ENCODE results near the gene GSTM3. TPM values are rescaled to one million over a fixed set of nuclear protein-coding genes. Genes with fewer than 3 reads are reported as not detected.

The GSTM3 gene
- total RNA-seq, 1 experiment from 2014 or later = 2.2 TPM

DNA sequence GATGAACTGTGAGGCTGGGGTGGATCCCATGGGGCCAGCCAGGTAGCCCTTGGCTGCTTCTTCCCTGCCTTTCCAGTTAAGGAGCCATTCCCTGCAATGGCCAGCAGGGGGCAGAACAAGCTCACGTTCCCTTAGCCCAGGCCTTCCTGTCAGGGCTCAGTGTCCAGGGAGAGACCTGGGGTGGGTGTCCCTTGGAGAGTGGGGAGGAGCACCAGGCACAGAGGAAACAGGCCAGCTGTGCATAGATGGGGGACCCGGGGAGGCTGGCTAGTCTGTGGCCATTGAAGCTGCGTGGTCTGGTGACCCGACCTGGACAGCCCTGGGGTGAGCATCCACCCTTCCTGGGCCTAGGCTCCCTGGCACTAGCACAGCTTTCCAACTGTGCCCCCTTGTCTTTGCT lies 36.1 kb upstream of the GSTM3 start:
- H3K27ac Mint-ChIP-seq = no peak overlapping the region
- H3K4me3 Mint-ChIP-seq = no peak overlapping the region
- H3K27me3 Mint-ChIP-seq (ENCODE audit: low read depth) = peaks cover 9% of the 10 kb centered on the region
- peaks cover 5% of the 10 kb centered on the region for H3K4me1 Mint-ChIP-seq
- CTCF ChIA-PET = interaction anchor here (0.6 to 17.4 kb wide), 40 partner anchors 9 to 289 kb away, joined by 3 to 341 read pairs (median 4); partner anchors contain the start of genes AHCYL1, CSF1, GNAI3 and STRIP1
- TF ChIP-seq SP1 (CRISPR knock-in tag; conservative IDR thresholded peaks at IDR 0.05) = 0 out of 2 replicates have a peak, but pooled peaks have one; percentile 22
- TF ChIP-seq, protein P1, sequence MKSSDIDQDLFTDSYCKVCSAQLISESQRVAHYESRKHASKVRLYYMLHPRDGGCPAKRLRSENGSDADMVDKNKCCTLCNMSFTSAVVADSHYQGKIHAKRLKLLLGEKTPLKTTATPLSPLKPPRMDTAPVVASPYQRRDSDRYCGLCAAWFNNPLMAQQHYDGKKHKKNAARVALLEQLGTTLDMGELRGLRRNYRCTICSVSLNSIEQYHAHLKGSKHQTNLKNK (CRISPR knock-in tag; IDR thresholded peaks at IDR 0.05) = no peak
- TF ChIP-seq, protein P2, sequence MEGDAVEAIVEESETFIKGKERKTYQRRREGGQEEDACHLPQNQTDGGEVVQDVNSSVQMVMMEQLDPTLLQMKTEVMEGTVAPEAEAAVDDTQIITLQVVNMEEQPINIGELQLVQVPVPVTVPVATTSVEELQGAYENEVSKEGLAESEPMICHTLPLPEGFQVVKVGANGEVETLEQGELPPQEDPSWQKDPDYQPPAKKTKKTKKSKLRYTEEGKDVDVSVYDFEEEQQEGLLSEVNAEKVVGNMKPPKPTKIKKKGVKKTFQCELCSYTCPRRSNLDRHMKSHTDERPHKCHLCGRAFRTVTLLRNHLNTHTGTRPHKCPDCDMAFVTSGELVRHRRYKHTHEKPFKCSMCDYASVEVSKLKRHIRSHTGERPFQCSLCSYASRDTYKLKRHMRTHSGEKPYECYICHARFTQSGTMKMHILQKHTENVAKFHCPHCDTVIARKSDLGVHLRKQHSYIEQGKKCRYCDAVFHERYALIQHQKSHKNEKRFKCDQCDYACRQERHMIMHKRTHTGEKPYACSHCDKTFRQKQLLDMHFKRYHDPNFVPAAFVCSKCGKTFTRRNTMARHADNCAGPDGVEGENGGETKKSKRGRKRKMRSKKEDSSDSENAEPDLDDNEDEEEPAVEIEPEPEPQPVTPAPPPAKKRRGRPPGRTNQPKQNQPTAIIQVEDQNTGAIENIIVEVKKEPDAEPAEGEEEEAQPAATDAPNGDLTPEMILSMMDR (IDR thresholded peaks at IDR 0.05) = peak; percentile 95
- no peak for TF ChIP-seq ZNF671 (CRISPR knock-in tag; IDR thresholded peaks at IDR 0.05)
- no peak for TF ChIP-seq JAZF1 (CRISPR knock-in tag; IDR thresholded peaks at IDR 0.05)
- TF ChIP-seq, protein P3, sequence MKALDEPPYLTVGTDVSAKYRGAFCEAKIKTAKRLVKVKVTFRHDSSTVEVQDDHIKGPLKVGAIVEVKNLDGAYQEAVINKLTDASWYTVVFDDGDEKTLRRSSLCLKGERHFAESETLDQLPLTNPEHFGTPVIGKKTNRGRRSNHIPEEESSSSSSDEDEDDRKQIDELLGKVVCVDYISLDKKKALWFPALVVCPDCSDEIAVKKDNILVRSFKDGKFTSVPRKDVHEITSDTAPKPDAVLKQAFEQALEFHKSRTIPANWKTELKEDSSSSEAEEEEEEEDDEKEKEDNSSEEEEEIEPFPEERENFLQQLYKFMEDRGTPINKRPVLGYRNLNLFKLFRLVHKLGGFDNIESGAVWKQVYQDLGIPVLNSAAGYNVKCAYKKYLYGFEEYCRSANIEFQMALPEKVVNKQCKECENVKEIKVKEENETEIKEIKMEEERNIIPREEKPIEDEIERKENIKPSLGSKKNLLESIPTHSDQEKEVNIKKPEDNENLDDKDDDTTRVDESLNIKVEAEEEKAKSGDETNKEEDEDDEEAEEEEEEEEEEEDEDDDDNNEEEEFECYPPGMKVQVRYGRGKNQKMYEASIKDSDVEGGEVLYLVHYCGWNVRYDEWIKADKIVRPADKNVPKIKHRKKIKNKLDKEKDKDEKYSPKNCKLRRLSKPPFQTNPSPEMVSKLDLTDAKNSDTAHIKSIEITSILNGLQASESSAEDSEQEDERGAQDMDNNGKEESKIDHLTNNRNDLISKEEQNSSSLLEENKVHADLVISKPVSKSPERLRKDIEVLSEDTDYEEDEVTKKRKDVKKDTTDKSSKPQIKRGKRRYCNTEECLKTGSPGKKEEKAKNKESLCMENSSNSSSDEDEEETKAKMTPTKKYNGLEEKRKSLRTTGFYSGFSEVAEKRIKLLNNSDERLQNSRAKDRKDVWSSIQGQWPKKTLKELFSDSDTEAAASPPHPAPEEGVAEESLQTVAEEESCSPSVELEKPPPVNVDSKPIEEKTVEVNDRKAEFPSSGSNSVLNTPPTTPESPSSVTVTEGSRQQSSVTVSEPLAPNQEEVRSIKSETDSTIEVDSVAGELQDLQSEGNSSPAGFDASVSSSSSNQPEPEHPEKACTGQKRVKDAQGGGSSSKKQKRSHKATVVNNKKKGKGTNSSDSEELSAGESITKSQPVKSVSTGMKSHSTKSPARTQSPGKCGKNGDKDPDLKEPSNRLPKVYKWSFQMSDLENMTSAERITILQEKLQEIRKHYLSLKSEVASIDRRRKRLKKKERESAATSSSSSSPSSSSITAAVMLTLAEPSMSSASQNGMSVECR (CRISPR knock-in tag; IDR thresholded peaks at IDR 0.05; ENCODE audit: borderline replicate concordance) = no peak
- DNase-seq (ENCODE audit: low spot score) (peak; percentile 87), ATAC-seq (peak; percentile 88)
- peaks cover 25% of the 10 kb centered on the region for H3K9me3 Mint-ChIP-seq
- POLR2A ChIA-PET = interaction anchor here (1.9 kb wide), 1 partner anchor 207 kb away, joined by 9 read pairs; the partner anchor contains the start of gene AHCYL1
- H3K36me3 Mint-ChIP-seq = peaks cover 11% of the 10 kb centered on the region

DNA sequence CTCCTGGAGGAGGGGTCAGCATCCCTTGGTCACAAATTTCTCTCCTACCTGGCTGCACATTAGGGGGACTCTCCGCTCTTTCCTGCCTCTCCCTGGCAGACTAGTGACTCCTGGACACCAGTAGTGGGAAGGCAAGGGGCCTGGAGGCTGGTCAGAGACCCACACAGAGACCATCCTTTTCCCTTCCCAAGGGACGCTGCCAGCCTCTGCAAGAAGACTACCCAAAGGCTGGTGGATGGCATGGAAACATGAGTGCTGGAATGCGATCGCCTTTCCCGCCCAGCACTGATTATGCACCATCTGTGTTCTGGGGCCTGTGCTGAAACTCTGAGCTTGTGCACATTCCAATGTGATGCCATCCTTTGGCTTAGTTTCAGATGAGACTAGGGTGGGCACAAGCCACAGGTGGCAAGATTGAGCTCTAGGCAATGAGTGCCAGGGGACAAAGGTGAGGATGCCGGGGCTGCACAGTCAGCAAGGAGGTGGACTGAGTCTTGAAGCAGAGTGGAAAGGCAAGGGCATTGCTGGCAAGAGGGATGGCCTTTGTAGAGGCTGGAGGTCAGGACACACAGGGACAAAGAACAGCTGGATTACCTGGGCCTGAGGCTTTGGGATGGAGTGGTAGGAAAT lies 35.5 kb upstream of the GSTM3 start:
- CTCF ChIA-PET = interaction anchor here (0.6 to 17.4 kb wide), 40 partner anchors 10 to 289 kb away, joined by 3 to 341 read pairs (median 4); partner anchors contain the start of genes AHCYL1, CSF1, GNAI3 and STRIP1
- no peak overlapping the region for H3K27ac Mint-ChIP-seq
- peaks cover 9% of the 10 kb centered on the region for H3K27me3 Mint-ChIP-seq (ENCODE audit: low read depth)
- POLR2A ChIA-PET = interaction anchor here (1.9 kb wide), 1 partner anchor 208 kb away, joined by 9 read pairs; the partner anchor contains the start of gene AHCYL1
- no peak overlapping the region for H3K4me3 Mint-ChIP-seq
- peaks cover 5% of the 10 kb centered on the region for H3K4me1 Mint-ChIP-seq
- peaks cover 20% of the 10 kb centered on the region for H3K9me3 Mint-ChIP-seq
- peak; percentile 8 for DNase-seq (ENCODE audit: low spot score)
- H3K36me3 Mint-ChIP-seq = peaks cover 8% of the 10 kb centered on the region
- ATAC-seq = no peak
- TF ChIP-seq, protein P4, sequence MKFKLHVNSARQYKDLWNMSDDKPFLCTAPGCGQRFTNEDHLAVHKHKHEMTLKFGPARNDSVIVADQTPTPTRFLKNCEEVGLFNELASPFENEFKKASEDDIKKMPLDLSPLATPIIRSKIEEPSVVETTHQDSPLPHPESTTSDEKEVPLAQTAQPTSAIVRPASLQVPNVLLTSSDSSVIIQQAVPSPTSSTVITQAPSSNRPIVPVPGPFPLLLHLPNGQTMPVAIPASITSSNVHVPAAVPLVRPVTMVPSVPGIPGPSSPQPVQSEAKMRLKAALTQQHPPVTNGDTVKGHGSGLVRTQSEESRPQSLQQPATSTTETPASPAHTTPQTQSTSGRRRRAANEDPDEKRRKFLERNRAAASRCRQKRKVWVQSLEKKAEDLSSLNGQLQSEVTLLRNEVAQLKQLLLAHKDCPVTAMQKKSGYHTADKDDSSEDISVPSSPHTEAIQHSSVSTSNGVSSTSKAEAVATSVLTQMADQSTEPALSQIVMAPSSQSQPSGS (CRISPR knock-in tag; IDR thresholded peaks at IDR 0.05; ENCODE audit: borderline replicate concordance, low read depth) = no peak
- TF ChIP-seq, protein P2 (IDR thresholded peaks at IDR 0.05) = no peak
- TF ChIP-seq, protein P5, sequence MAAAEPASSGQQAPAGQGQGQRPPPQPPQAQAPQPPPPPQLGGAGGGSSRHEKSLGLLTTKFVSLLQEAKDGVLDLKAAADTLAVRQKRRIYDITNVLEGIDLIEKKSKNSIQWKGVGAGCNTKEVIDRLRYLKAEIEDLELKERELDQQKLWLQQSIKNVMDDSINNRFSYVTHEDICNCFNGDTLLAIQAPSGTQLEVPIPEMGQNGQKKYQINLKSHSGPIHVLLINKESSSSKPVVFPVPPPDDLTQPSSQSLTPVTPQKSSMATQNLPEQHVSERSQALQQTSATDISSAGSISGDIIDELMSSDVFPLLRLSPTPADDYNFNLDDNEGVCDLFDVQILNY (CRISPR knock-in tag; IDR thresholded peaks at IDR 0.05) = no peak
- no peak for TF ChIP-seq KAT7 (CRISPR knock-in tag; IDR thresholded peaks at IDR 0.05; ENCODE audit: borderline replicate concordance)
- no peak for TF ChIP-seq SP1 (CRISPR knock-in tag; conservative IDR thresholded peaks at IDR 0.05)
- TF ChIP-seq, protein P6, sequence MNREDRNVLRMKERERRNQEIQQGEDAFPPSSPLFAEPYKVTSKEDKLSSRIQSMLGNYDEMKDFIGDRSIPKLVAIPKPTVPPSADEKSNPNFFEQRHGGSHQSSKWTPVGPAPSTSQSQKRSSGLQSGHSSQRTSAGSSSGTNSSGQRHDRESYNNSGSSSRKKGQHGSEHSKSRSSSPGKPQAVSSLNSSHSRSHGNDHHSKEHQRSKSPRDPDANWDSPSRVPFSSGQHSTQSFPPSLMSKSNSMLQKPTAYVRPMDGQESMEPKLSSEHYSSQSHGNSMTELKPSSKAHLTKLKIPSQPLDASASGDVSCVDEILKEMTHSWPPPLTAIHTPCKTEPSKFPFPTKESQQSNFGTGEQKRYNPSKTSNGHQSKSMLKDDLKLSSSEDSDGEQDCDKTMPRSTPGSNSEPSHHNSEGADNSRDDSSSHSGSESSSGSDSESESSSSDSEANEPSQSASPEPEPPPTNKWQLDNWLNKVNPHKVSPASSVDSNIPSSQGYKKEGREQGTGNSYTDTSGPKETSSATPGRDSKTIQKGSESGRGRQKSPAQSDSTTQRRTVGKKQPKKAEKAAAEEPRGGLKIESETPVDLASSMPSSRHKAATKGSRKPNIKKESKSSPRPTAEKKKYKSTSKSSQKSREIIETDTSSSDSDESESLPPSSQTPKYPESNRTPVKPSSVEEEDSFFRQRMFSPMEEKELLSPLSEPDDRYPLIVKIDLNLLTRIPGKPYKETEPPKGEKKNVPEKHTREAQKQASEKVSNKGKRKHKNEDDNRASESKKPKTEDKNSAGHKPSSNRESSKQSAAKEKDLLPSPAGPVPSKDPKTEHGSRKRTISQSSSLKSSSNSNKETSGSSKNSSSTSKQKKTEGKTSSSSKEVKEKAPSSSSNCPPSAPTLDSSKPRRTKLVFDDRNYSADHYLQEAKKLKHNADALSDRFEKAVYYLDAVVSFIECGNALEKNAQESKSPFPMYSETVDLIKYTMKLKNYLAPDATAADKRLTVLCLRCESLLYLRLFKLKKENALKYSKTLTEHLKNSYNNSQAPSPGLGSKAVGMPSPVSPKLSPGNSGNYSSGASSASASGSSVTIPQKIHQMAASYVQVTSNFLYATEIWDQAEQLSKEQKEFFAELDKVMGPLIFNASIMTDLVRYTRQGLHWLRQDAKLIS (CRISPR knock-in tag; IDR thresholded peaks at IDR 0.05; ENCODE audit: borderline replicate concordance) = no peak
- TF ChIP-seq JAZF1 (CRISPR knock-in tag; IDR thresholded peaks at IDR 0.05) = no peak
- TF ChIP-seq, protein P7, sequence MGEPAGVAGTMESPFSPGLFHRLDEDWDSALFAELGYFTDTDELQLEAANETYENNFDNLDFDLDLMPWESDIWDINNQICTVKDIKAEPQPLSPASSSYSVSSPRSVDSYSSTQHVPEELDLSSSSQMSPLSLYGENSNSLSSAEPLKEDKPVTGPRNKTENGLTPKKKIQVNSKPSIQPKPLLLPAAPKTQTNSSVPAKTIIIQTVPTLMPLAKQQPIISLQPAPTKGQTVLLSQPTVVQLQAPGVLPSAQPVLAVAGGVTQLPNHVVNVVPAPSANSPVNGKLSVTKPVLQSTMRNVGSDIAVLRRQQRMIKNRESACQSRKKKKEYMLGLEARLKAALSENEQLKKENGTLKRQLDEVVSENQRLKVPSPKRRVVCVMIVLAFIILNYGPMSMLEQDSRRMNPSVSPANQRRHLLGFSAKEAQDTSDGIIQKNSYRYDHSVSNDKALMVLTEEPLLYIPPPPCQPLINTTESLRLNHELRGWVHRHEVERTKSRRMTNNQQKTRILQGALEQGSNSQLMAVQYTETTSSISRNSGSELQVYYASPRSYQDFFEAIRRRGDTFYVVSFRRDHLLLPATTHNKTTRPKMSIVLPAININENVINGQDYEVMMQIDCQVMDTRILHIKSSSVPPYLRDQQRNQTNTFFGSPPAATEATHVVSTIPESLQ (CRISPR knock-in tag; IDR thresholded peaks at IDR 0.05) = no peak
- TF ChIP-seq, protein P8, sequence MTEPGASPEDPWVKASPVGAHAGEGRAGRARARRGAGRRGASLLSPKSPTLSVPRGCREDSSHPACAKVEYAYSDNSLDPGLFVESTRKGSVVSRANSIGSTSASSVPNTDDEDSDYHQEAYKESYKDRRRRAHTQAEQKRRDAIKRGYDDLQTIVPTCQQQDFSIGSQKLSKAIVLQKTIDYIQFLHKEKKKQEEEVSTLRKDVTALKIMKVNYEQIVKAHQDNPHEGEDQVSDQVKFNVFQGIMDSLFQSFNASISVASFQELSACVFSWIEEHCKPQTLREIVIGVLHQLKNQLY (CRISPR knock-in tag; IDR thresholded peaks at IDR 0.05) = no peak
